WTC11 (cell line): ENCODE measurements around the gene MATN3. TPM values are rescaled to one million over a fixed set of nuclear protein-coding genes. Genes with fewer than 3 reads are reported as not detected.

Experiments used
- ATAC-seq: fragments of 200-7000 bp; cut with Tn5 transposase; 2 replicates; pipeline ENCODE4 v1.10.0; 2021; ENCODE audit warnings: mild to moderate bottlenecking, moderate library complexity
- CTCF ChIA-PET: fragments of 300-600 bp; sonication (Branson Sonifier 250); formaldehyde crosslinking; loops from one replicate; lab custom pipeline; 2021; ENCODE audit warnings: antibody characterized with exemption; lab: Charles Lee
- POLR2A ChIA-PET: fragments of 350-600 bp; sonication (Branson Sonifier 250); formaldehyde crosslinking; loops from one replicate; lab custom pipeline; 2021; ENCODE audit warnings: antibody characterized with exemption; lab: Charles Lee
- DNase-seq: peaks from one replicate; pipeline ENCODE4 v3.0.0; 2021; ENCODE audit warnings: low spot score
- H3K27ac Mint-ChIP-seq: 2 replicates; pipeline ENCODE4 v1.8.0; 2021; ENCODE audit warnings: mixed read lengths
- H3K27me3 Mint-ChIP-seq: 2 replicates; pipeline ENCODE4 v1.8.0; 2021; ENCODE audit warnings: low read depth, mild to moderate bottlenecking, moderate library complexity, mixed read lengths
- H3K36me3 Mint-ChIP-seq: 2 replicates; pipeline ENCODE4 v1.8.0; 2021; ENCODE audit warnings: mixed read lengths
- H3K4me1 Mint-ChIP-seq: 2 replicates; pipeline ENCODE4 v1.8.0; 2022; ENCODE audit warnings: mixed read lengths
- H3K4me3 Mint-ChIP-seq: 2 replicates; pipeline ENCODE4 v1.8.0; 2021; ENCODE audit warnings: mild to moderate bottlenecking, moderate library complexity, mixed read lengths
- H3K9me3 Mint-ChIP-seq: 2 replicates; pipeline ENCODE4 v1.8.0; 2021; ENCODE audit warnings: mixed read lengths
- CBFB ChIP-seq: sonication (generic); formaldehyde crosslinking; IDR thresholded peaks from 2 replicates; pipeline ENCODE4 v1.8.1; 2022; ENCODE audit warnings: mild to moderate bottlenecking, low read depth, missing genetic modification reagents
- GTF2I ChIP-seq: fragments of 250-450 bp; sonication (Bioruptor Pico); conservative IDR thresholded peaks from 2 replicates; pipeline ENCODE4 v1.4.0; 2021; ENCODE audit warnings: mild to moderate bottlenecking
- KAT7 ChIP-seq: sonication (generic); formaldehyde crosslinking; IDR thresholded peaks from 2 replicates; pipeline ENCODE4 v1.8.1; 2023; ENCODE audit warnings: missing genetic modification reagents, mild to moderate bottlenecking, borderline replicate concordance
- NFATC4 ChIP-seq: fragments of 250-450 bp; sonication (Bioruptor Pico); IDR thresholded peaks from 2 replicates; pipeline ENCODE4 v1.9.0; 2021; ENCODE audit warnings: mild to moderate bottlenecking
- NR3C1 ChIP-seq: sonication (generic); formaldehyde crosslinking; conservative IDR thresholded peaks from 2 replicates; pipeline ENCODE4 v1.8.1; 2023; ENCODE audit warnings: low read depth, mild to moderate bottlenecking, missing genetic modification reagents
- SMAD3 ChIP-seq: sonication (generic); formaldehyde crosslinking; IDR thresholded peaks from 2 replicates; pipeline ENCODE4 v1.8.0; 2022; ENCODE audit warnings: missing genetic modification reagents, mild to moderate bottlenecking, borderline replicate concordance
- SMAD4 ChIP-seq: sonication (generic); formaldehyde crosslinking; IDR thresholded peaks from 2 replicates; pipeline ENCODE4 v1.8.0; 2022; ENCODE audit warnings: mild to moderate bottlenecking, missing genetic modification reagents
- SP1 ChIP-seq: sonication (generic); formaldehyde crosslinking; conservative IDR thresholded peaks from 2 replicates; pipeline ENCODE4 v1.8.1; 2022; ENCODE audit warnings: missing genetic modification reagents
- TEAD1 ChIP-seq: sonication (generic); formaldehyde crosslinking; IDR thresholded peaks from 2 replicates; pipeline ENCODE4 v1.8.0; 2022; ENCODE audit warnings: mild to moderate bottlenecking, missing genetic modification reagents
- TEAD4 ChIP-seq: sonication (generic); formaldehyde crosslinking; IDR thresholded peaks from 2 replicates; pipeline ENCODE4 v1.8.0; 2022; ENCODE audit warnings: mild to moderate bottlenecking, missing genetic modification reagents
- TP53 ChIP-seq: sonication (generic); formaldehyde crosslinking; IDR thresholded peaks from 2 replicates; pipeline ENCODE4 v1.8.1; 2023; ENCODE audit warnings: mild to moderate bottlenecking, missing genetic modification reagents
- ZNF121 ChIP-seq: sonication (generic); formaldehyde crosslinking; IDR thresholded peaks from 2 replicates; pipeline ENCODE4 v1.8.0; 2023; ENCODE audit warnings: missing genetic modification reagents
- ZNF219 ChIP-seq: sonication (generic); formaldehyde crosslinking; IDR thresholded peaks from 2 replicates; pipeline ENCODE4 v1.8.0; 2023; ENCODE audit warnings: missing genetic modification reagents, mild to moderate bottlenecking, borderline replicate concordance
- ZNF396 ChIP-seq: fragments of 250-450 bp; sonication (Bioruptor Pico); IDR thresholded peaks from 2 replicates; pipeline ENCODE4 v1.8.0; 2021; ENCODE audit warnings: mild to moderate bottlenecking, moderate library complexity, borderline replicate concordance
- ZNF671 ChIP-seq: fragments of 250-450 bp; sonication (Bioruptor Pico); IDR thresholded peaks from 2 replicates; pipeline ENCODE4 v1.8.0; 2021; ENCODE audit warnings: mild to moderate bottlenecking
- total RNA-seq: library from RNA; stranded (reverse); gene quantifications from 3 replicates; pipeline ENCODE4 v1.2.3, GENCODE V29; 2021
- TF ChIP-seq, protein P1 (sequence below): fragments of 250-450 bp; sonication (Bioruptor Pico); IDR thresholded peaks from 2 replicates; pipeline ENCODE4 v1.9.0; 2021; ENCODE audit warnings: moderate library complexity, mild to moderate bottlenecking, inconsistent platforms, borderline replicate concordance
- TF ChIP-seq, protein P2 (sequence below): sonication (generic); formaldehyde crosslinking; IDR thresholded peaks from 2 replicates; pipeline ENCODE4 v1.8.0; 2022; ENCODE audit warnings: mild to moderate bottlenecking, missing genetic modification reagents
- TF ChIP-seq, protein P3 (sequence below): sonication (generic); formaldehyde crosslinking; IDR thresholded peaks from 2 replicates; pipeline ENCODE4 v1.8.1; 2023; ENCODE audit warnings: mild to moderate bottlenecking, moderate library complexity, missing genetic modification reagents
- TF ChIP-seq, protein P4 (sequence below): fragments of 250-450 bp; sonication (Bioruptor Pico); IDR thresholded peaks from 2 replicates; pipeline ENCODE4 v1.8.0; 2021; ENCODE audit warnings: mild to moderate bottlenecking
- TF ChIP-seq, protein P5 (sequence below): sonication (generic); formaldehyde crosslinking; IDR thresholded peaks from 2 replicates; pipeline ENCODE4 v1.8.1; 2023; ENCODE audit warnings: mild to moderate bottlenecking, missing genetic modification reagents, moderate library complexity
- TF ChIP-seq, protein P6 (sequence below): fragments of 250-450 bp; sonication (Bioruptor Pico); IDR thresholded peaks from 2 replicates; pipeline ENCODE4 v1.9.0; 2021; ENCODE audit warnings: mild to moderate bottlenecking, borderline replicate concordance
- TF ChIP-seq, protein P7 (sequence below): fragments of 250-450 bp; sonication (Bioruptor Pico); IDR thresholded peaks from 2 replicates; pipeline ENCODE4 v2.1.2; 2022; ENCODE audit warnings: mild to moderate bottlenecking, moderate library complexity

MATN3 gene
- total RNA-seq, 1 experiment from 2014 or later: 6.3 TPM

DNA sequence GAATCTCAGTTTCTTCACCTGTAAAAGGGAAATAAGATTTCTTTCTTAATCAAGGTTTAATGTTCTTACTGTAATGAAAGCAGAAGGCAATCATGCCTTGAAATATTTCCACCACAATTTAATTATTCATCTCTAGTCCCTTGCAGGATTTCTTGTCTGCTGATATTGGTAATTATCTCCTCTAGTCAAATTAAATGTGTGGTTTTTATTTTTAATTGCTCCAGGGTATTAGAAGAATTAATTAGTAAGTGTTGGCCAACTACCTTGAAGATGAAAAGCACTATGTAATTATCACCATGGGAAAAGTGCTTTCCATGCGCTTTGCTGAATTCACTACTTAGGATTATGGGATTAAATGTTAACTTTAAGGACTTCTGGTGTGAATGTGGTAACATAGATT lies 47.6 kb upstream of the MATN3 start:
- TF ChIP-seq, protein P1, sequence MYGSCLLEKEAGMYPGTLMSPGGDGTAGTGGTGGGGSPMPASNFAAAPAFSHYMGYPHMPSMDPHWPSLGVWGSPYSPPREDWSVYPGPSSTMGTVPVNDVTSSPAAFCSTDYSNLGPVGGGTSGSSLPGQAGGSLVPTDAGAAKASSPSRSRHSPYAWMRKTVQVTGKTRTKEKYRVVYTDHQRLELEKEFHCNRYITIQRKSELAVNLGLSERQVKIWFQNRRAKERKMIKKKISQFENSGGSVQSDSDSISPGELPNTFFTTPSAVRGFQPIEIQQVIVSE: no peak
- TF ChIP-seq, protein P2, sequence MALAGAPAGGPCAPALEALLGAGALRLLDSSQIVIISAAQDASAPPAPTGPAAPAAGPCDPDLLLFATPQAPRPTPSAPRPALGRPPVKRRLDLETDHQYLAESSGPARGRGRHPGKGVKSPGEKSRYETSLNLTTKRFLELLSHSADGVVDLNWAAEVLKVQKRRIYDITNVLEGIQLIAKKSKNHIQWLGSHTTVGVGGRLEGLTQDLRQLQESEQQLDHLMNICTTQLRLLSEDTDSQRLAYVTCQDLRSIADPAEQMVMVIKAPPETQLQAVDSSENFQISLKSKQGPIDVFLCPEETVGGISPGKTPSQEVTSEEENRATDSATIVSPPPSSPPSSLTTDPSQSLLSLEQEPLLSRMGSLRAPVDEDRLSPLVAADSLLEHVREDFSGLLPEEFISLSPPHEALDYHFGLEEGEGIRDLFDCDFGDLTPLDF (CRISPR knock-in tag): no peak
- TF ChIP-seq ZNF396 (CRISPR knock-in tag): no peak
- TF ChIP-seq, all 79 proteins: peak for 0
- DNase-seq (no peak), ATAC-seq (no peak)
- Mint-ChIP-seq H3K9me3 (no peaks in the 10 kb centered on the region), H3K4me3 (no peak overlapping the region), H3K4me1 (no peaks in the 10 kb centered on the region; the same call in 1 of the 2 replicates), H3K27me3 (peaks cover 21% of the 10 kb centered on the region), H3K27ac (no peak overlapping the region), H3K36me3 (no peaks in the 10 kb centered on the region)
- CTCF ChIA-PET: interaction anchor here (1.0 kb wide), 1 partner anchor 45 kb away, joined by 3 read pairs; no protein-coding TSS in a partner anchor
- POLR2A ChIA-PET: no interaction called here

DNA sequence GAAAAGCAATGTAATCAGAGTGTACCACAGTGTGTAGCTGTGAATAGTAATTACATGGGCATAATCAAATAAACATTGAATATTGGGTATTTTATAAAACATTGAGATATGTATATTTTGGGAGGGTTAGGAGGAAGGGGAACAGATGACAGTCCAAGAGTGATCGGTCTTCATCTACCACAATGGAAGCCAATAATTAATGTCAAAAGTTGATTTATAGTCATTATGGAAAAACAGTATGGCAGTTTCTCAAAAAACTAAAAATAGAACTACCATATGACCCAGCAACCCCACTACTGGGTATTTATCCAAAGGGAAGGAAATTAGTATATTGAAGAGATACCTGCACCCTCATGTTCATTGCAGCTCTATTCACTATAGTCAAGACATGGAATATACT lies 44.8 kb upstream of the MATN3 start:
- TF ChIP-seq TEAD1 (CRISPR knock-in tag): no peak
- no peak for TF ChIP-seq GTF2I
- TF ChIP-seq, protein P3, sequence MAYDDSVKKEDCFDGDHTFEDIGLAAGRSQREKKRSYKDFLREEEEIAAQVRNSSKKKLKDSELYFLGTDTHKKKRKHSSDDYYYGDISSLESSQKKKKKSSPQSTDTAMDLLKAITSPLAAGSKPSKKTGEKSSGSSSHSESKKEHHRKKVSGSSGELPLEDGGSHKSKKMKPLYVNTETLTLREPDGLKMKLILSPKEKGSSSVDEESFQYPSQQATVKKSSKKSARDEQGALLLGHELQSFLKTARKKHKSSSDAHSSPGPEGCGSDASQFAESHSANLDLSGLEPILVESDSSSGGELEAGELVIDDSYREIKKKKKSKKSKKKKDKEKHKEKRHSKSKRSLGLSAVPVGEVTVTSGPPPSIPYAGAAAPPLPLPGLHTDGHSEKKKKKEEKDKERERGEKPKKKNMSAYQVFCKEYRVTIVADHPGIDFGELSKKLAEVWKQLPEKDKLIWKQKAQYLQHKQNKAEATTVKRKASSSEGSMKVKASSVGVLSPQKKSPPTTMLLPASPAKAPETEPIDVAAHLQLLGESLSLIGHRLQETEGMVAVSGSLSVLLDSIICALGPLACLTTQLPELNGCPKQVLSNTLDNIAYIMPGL (CRISPR knock-in tag): no peak
- TF ChIP-seq ZNF396 (CRISPR knock-in tag): no peak
- no peak for TF ChIP-seq TP53 (CRISPR knock-in tag)
- TF ChIP-seq, protein P4, sequence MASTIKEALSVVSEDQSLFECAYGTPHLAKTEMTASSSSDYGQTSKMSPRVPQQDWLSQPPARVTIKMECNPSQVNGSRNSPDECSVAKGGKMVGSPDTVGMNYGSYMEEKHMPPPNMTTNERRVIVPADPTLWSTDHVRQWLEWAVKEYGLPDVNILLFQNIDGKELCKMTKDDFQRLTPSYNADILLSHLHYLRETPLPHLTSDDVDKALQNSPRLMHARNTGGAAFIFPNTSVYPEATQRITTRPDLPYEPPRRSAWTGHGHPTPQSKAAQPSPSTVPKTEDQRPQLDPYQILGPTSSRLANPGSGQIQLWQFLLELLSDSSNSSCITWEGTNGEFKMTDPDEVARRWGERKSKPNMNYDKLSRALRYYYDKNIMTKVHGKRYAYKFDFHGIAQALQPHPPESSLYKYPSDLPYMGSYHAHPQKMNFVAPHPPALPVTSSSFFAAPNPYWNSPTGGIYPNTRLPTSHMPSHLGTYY: no peak
- no peak for TF ChIP-seq SMAD3 (CRISPR knock-in tag)
- TF ChIP-seq ZNF219 (CRISPR knock-in tag): no peak
- no peak for TF ChIP-seq KAT7 (CRISPR knock-in tag)
- no peak for TF ChIP-seq CBFB (CRISPR knock-in tag)
- TF ChIP-seq ZNF121 (CRISPR knock-in tag): no peak
- TF ChIP-seq, protein P5, sequence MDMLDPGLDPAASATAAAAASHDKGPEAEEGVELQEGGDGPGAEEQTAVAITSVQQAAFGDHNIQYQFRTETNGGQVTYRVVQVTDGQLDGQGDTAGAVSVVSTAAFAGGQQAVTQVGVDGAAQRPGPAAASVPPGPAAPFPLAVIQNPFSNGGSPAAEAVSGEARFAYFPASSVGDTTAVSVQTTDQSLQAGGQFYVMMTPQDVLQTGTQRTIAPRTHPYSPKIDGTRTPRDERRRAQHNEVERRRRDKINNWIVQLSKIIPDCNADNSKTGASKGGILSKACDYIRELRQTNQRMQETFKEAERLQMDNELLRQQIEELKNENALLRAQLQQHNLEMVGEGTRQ (CRISPR knock-in tag): no peak
- TF ChIP-seq TEAD4 (CRISPR knock-in tag): no peak
- TF ChIP-seq NFATC4 (CRISPR knock-in tag): no peak
- Mint-ChIP-seq H3K27me3 (peaks cover 21% of the 10 kb centered on the region), H3K36me3 (no peaks in the 10 kb centered on the region), H3K9me3 (no peaks in the 10 kb centered on the region), H3K4me1 (no peaks in the 10 kb centered on the region), H3K27ac (no peak overlapping the region), H3K4me3 (no peak overlapping the region)
- ATAC-seq (no peak), DNase-seq (no peak)
- ChIA-PET POLR2A (no interaction called here), CTCF (interaction anchor here (1.5 kb wide), 1 partner anchor 42 kb away, joined by 6 read pairs; no protein-coding TSS in a partner anchor)

DNA sequence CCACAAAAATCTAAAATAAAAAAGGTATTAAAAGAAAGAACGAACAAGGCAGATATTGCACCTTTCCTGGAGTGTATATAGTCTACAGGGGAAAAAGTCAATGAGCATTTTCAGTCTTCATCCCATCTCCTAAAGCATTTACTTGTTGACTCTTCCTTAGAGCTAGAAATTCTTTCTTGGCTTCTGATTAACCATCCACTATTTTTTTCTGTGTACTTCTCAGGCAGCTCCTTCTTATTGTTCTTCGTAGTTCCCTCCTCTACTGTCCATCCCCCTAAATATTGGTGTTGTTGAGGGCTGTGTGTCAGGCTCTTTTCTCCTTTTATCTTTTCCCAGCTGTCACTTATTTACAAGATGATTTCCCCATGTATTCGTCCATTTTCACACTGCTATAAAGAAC lies 42.5 kb upstream of the MATN3 start:
- H3K27ac Mint-ChIP-seq: no peak overlapping the region
- no peaks in the 10 kb centered on the region for H3K9me3 Mint-ChIP-seq
- ATAC-seq: no peak
- H3K27me3 Mint-ChIP-seq: peaks cover 17% of the 10 kb centered on the region
- no peaks in the 10 kb centered on the region for H3K36me3 Mint-ChIP-seq
- no peak for DNase-seq
- POLR2A ChIA-PET: no interaction called here
- CTCF ChIA-PET: interaction anchor here (1.2 kb wide), 1 partner anchor 39 kb away, joined by 5 read pairs; no protein-coding TSS in a partner anchor
- no peak overlapping the region for H3K4me3 Mint-ChIP-seq
- H3K4me1 Mint-ChIP-seq: peaks cover 3% of the 10 kb centered on the region
- TF ChIP-seq SMAD4 (no peak), SP1 (CRISPR knock-in tag) (no peak), NR3C1 (no peak), ZNF671 (CRISPR knock-in tag) (no peak)
- TF ChIP-seq, protein P6, sequence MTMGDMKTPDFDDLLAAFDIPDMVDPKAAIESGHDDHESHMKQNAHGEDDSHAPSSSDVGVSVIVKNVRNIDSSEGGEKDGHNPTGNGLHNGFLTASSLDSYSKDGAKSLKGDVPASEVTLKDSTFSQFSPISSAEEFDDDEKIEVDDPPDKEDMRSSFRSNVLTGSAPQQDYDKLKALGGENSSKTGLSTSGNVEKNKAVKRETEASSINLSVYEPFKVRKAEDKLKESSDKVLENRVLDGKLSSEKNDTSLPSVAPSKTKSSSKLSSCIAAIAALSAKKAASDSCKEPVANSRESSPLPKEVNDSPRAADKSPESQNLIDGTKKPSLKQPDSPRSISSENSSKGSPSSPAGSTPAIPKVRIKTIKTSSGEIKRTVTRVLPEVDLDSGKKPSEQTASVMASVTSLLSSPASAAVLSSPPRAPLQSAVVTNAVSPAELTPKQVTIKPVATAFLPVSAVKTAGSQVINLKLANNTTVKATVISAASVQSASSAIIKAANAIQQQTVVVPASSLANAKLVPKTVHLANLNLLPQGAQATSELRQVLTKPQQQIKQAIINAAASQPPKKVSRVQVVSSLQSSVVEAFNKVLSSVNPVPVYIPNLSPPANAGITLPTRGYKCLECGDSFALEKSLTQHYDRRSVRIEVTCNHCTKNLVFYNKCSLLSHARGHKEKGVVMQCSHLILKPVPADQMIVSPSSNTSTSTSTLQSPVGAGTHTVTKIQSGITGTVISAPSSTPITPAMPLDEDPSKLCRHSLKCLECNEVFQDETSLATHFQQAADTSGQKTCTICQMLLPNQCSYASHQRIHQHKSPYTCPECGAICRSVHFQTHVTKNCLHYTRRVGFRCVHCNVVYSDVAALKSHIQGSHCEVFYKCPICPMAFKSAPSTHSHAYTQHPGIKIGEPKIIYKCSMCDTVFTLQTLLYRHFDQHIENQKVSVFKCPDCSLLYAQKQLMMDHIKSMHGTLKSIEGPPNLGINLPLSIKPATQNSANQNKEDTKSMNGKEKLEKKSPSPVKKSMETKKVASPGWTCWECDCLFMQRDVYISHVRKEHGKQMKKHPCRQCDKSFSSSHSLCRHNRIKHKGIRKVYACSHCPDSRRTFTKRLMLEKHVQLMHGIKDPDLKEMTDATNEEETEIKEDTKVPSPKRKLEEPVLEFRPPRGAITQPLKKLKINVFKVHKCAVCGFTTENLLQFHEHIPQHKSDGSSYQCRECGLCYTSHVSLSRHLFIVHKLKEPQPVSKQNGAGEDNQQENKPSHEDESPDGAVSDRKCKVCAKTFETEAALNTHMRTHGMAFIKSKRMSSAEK (CRISPR knock-in tag): no peak
- TF ChIP-seq, protein P7, sequence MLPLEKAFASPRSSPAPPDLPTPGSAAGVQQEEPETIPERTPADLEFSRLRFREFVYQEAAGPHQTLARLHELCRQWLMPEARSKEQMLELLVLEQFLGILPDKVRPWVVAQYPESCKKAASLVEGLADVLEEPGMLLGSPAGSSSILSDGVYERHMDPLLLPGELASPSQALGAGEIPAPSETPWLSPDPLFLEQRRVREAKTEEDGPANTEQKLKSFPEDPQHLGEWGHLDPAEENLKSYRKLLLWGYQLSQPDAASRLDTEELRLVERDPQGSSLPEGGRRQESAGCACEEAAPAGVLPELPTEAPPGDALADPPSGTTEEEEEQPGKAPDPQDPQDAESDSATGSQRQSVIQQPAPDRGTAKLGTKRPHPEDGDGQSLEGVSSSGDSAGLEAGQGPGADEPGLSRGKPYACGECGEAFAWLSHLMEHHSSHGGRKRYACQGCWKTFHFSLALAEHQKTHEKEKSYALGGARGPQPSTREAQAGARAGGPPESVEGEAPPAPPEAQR (CRISPR knock-in tag): no peak
